H4 (cell line): ENCODE results near the gene SDC1. TPM values are rescaled to one million over a fixed set of nuclear protein-coding genes. Genes with fewer than 3 reads are reported as not detected.

ENCODE experiments used
- DNase-seq: peaks from one replicate; pipeline ENCODE4 v3.0.0-alpha.2; 2015; ENCODE audit warnings: low spot score
- total RNA-seq: library from RNA; depleted of rRNA; stranded (reverse); fragments of >200 nt; shearing (Covaris generic); gene quantifications from 2 replicates; pipeline ENCODE4 v1.2.3, GENCODE V29; 2014

SDC1 gene
- total RNA-seq, 1 experiment from 2014 or later, result 29.0 TPM

DNA sequence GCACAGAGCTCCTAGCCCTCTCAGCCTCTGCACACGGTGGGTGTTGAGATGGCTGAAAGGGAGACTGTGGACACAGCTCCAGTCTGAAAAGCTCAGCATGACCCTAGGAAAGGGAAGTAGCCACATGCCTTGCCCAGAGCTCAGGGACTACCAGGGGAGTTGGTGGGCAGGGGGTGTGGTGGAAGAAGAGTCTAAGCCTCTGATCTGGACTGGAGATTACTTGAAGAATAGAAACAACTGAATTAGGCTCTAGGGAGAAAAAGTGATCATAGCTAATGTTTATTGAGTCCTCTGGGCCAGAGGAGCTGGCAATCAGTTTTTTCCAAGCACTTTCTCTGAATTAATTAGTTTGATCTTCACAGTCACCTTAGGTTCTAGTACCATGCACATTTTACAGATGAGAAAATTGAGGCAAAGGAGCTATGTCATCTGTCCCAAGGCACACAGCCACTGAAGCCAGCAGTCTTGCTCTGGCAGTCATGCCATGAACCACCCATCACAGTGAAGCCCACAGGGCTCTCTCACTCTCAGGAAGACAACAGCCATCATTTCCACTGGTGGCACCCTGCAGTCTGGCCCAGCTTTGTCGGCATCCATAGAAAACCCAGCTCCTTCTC lies 10.3 kb downstream of the SDC1 start:
- no peak for DNase-seq

DNA sequence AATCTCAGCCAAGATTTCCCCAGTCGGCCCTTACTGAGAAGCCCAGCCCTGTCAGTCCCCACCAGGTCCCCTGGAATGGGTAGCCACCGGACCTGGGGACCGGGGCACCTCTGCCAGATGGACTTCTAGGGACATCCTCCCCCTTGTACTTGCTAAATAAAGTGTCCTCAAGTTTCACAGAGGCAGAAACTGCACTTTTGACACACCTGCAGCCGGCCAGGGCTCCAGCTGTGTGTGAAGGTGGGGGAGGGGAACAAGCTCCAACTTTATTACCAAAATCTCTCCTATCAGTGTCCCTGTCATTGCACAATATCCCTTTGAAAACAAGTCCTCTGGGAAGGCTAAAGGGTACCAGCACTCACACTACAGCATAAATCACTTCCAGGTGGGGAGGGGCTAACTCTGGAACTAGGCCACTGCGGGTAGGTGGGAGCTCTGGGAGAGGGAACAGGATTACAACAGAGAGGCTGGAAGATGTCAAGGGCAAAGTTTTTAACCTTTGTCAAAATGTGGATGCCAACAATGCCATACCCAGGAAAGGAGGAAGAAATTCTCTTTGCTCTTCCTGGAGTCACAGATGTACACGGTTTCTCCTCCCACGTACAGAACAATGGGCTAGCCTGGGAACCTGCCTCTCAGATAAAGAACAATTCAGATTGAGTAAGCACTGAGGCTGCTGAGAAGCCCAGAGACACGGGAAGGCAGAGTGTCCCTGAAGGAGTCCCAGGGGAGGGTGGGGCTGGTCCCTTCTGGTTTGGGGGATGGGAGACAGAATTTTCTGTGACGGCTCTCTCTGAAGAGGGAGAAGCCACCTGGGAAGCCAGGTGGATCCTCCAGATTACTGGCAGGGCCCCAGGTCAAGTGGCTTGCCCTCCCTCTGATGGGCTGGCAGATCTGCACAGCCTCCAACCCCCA lies 11.0 kb downstream of the SDC1 start:
- DNase-seq, result no peak

GRCh38 chr2:20212871-20213503 lies 11.9 kb downstream of the SDC1 start:
- DNase-seq, result no peak

- no peak for DNase-seq
These were observed 12.5 kb downstream of the SDC1 start for GRCh38 chr2:20212459-20212870.

DNA sequence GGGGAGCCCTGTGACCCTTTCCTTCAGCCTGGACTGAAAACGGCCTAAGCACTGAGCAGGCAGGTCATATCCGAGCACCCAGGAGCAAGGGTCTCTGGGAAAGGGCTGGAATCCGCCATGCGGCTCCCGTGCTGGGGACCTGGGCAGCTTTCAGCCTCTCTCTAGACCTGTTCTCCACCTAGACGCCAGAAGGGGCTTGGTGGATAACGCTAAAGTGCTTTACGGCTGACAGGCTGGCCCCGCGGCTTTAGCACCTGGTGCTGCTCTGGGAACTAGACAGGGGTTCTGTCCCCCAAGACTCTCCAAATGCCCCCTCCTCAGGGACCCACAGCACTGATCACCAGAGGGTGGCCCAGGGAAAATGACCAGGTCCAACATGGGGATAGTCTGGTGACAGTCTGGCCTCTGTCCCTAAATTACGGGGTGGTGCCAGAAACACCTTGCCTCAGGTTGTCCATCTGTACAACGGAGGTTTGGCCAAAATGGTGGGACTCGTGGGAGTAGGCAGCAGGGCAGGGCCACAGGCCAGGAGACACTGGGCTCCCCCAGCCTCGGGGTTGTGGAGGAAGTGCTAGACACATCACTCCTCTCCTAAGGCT lies 13.0 kb downstream of the SDC1 start:
- no peak for DNase-seq

- no peak for DNase-seq
These were observed 13.5 kb downstream of the SDC1 start for GRCh38 chr2:20211420-20211819.

DNA sequence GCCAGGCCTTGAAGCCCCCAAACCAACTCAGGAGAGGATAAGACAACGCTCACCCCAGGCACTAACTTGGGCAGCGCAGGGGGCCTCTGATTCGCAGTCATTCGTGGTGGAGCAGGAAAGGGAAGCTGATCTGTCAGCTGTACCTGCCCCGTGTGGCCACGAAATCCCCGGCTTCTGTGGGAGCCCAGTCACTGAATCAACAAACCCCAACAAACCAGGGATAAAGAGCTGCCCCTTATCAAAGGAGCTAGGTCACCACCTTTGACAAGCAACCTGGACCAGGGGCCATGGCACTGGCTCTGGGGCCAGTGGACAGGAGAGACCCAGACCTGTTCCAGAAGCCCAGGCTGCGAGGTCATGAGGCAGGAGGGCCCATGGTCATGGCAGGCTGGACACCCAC lies 14.5 kb downstream of the SDC1 start:
- no peak for DNase-seq

GRCh38 chr2:20209373-20210109 lies 15.4 kb downstream of the SDC1 start:
- no peak for DNase-seq

DNA sequence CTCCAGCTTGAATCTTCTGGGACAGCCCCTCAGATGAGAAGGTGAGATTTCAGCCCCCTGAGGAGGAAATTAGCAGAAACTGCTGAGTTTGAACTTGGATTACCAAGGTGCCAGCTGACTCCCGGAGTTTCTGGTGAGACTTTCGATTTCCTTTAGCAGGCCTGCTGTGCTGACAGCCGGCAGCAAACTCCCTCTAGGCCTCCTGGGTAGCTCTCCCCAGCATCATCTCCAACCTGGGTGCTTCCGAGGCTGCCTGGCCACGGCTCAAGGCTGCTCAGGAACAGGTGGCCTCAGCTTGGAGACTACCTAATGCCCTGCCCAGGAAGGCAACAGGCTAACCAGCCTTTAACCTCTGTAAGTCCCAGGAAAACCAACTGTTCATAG lies 16.5 kb downstream of the SDC1 start:
- DNase-seq, result no peak

DNA sequence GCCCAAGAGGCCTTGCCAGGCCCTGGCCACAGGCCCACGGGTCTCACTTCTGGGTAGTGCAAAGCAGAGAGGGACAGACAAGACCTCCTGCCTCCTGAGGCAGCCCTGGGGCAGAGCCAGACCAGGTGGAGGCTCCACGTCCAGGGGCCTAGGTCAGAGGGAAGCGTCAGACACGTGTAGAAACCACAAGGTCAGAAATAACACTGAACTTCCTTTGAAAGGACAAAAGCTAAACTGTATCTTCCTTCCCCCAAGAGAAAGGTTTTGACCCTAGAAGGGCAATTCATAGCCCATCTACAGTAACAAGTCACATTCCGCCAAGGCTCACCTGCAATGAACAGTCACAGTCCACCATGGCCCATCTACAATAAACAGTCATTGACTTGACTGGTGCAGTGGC lies 17.9 kb downstream of the SDC1 start:
- DNase-seq, result no peak

GRCh38 chr2:20205915-20206524 lies 18.9 kb downstream of the SDC1 start:
- DNase-seq, result no peak

- DNase-seq, result no peak
These were observed 19.9 kb downstream of the SDC1 start for GRCh38 chr2:20205069-20205468.

GRCh38 chr2:20203521-20204225 lies 21.3 kb downstream of the SDC1 start:
- no peak for DNase-seq

DNA sequence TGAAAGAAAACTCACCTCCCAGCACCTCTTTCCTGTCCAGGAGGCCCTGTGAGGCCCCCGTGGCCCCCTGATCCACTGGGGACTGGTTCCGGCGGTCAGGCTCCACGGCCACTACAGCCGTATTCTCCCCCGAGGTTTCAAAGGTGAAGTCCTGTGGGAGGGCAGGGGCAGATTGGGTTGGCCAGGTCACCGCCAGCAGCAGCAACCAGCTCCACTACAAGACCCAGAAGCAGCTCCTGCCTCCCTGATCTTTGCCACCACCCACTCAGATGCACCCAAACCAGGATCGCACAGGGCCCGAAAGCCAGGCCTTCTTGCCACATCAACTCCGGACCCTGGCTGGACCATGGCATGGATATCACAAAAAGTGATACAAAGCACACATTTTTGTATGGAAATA lies 21.9 kb downstream of the SDC1 start:
- DNase-seq, result no peak

- DNase-seq, result no peak
These were observed 23.3 kb downstream of the SDC1 start for GRCh38 chr2:20201671-20202070.

- no peak for DNase-seq
These were observed 24.0 kb downstream of the SDC1 start for GRCh38 chr2:20200697-20201555.

GRCh38 chr2:20199633-20200270 lies 25.2 kb downstream of the SDC1 start:
- DNase-seq, result no peak

DNA sequence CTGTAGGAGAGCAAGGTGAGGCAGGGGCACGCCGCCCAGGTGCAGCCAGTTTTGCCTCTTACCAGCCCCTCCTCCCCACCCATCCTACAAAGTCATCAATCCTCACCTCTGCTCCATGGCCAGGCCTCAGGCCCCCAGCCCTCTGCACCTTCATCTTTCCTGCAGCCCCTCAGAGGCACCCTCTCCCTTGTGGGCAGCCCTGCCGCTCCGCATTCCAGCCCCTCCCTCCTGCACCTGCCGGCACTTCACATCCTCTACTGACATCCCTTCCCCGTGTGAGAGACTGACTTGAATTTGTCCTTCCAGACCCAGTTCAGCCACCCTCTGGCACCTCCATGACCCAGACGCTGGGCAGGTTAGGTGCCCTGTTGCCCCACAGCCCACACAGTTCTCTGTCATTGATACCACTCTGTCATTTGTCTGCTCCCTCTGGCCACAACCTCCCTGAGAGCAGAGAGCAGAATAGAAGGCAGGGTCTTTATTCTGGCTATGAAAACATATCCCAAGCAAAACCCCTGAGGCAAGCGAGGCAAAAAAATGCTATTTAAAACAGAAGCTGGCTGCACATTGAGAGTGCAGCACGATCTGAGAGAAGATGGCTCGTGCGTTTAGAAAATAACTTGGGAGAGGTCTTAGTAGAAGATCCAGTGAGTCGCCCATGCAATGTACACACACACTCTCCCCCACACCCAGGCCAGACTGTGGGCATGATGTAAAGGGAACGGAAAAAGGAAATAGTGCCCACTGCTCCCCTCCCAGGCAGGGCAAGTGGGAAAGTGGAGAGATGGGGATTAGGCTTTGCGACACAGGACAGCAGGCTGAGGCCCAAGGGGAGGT lies 25.9 kb downstream of the SDC1 start:
- DNase-seq, result no peak
